Activated naive CD4-positive, alpha-beta T cell treated with anti-CD3 and anti-CD28 coated beads, Interleukin-2, amount 50 U/mL, for 24 hours (primary cell): Measurements from ENCODE around the gene RAMACL.

ENCODE experiments used
- H3K27ac Mint-ChIP-seq: one replicate; pipeline ENCODE4 v1.8.0; 2021; ENCODE audit warnings: mild to moderate bottlenecking, mixed read lengths
- H3K27me3 Mint-ChIP-seq: one replicate; pipeline ENCODE4 v1.8.0; 2021; ENCODE audit warnings: mixed read lengths
- H3K36me3 Mint-ChIP-seq: one replicate; pipeline ENCODE4 v1.8.0; 2021; ENCODE audit warnings: mixed read lengths
- H3K4me1 Mint-ChIP-seq: one replicate; pipeline ENCODE4 v1.8.0; 2021; ENCODE audit warnings: mixed read lengths
- H3K4me3 Mint-ChIP-seq: one replicate; pipeline ENCODE4 v1.8.0; 2021; ENCODE audit warnings: mild to moderate bottlenecking, mixed read lengths
- H3K9me3 Mint-ChIP-seq: one replicate; pipeline ENCODE4 v1.8.0; 2021; ENCODE audit warnings: mixed read lengths

Gene RAMACL

DNA sequence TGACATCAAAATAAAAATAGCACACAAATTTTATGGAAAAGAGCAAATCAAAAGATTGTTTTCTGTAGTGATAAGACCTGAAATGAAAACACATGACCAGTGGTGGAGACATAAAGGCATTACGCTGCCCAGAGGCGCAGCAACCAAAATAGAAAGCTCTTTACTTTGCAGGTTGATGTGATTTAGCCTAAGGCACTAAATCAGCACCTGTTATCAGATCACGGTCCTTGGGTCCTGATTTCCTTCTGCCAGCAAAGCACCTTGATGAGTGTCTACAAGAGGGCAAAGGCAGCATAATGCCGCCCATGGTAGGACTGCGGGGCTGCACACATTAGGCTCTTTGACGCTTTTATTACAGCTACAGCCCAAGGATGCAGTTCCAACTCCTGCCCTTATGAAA, 19.3 kb upstream of the RAMACL start:
- no peak overlapping the region for H3K27ac Mint-ChIP-seq
- no peaks in the 10 kb centered on the region for H3K9me3 Mint-ChIP-seq
- no peaks in the 10 kb centered on the region for H3K27me3 Mint-ChIP-seq
- H3K36me3 Mint-ChIP-seq, result no peaks in the 10 kb centered on the region
- H3K4me1 Mint-ChIP-seq, result no peaks in the 10 kb centered on the region
- H3K4me3 Mint-ChIP-seq, result no peak overlapping the region

DNA sequence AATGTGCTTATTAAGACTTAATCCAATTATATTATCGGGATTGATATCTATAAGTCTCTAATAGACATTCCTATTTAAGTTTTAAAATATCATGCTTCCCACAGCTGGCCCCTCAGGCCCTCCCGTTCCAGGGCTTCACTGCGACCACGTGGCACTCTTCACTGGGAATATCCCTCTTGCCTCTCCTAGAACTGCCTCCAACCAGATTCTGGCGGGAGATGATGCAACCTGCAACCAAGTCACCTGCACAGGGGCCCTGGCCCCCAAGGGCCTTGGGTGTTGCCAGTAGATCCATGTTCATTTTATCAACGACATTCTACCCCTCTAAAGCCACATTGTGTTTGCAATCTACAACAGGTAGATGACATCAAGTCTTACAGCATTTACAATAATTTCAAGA, 18.4 kb upstream of the RAMACL start:
- Mint-ChIP-seq H3K27ac (no peak overlapping the region), H3K4me3 (no peak overlapping the region), H3K27me3 (no peaks in the 10 kb centered on the region), H3K9me3 (no peaks in the 10 kb centered on the region), H3K36me3 (peaks cover 1% of the 10 kb centered on the region), H3K4me1 (no peaks in the 10 kb centered on the region)

DNA sequence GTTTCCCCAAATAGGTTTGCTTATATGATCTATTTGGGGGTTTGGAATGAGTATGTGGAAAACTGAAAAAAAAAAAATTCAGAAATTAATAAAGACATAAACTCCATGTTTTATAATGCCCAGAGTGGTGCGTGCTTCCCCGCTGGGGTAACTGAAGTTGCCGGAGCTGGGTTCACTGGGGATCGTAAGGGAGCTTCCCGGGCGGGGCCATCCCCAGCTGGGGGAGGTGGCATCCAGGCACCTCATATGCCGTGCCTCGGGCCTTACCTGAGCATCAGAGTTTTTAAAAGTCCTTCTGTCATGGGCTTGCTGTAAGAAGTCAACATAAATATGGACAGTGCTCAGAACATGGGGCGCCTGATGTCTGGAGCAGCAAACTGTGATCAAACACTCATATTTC, 17.9 kb upstream of the RAMACL start:
- Mint-ChIP-seq H3K4me3 (no peak overlapping the region), H3K27me3 (no peaks in the 10 kb centered on the region), H3K36me3 (peaks cover 5% of the 10 kb centered on the region), H3K4me1 (no peaks in the 10 kb centered on the region), H3K9me3 (no peaks in the 10 kb centered on the region), H3K27ac (no peak overlapping the region)

DNA sequence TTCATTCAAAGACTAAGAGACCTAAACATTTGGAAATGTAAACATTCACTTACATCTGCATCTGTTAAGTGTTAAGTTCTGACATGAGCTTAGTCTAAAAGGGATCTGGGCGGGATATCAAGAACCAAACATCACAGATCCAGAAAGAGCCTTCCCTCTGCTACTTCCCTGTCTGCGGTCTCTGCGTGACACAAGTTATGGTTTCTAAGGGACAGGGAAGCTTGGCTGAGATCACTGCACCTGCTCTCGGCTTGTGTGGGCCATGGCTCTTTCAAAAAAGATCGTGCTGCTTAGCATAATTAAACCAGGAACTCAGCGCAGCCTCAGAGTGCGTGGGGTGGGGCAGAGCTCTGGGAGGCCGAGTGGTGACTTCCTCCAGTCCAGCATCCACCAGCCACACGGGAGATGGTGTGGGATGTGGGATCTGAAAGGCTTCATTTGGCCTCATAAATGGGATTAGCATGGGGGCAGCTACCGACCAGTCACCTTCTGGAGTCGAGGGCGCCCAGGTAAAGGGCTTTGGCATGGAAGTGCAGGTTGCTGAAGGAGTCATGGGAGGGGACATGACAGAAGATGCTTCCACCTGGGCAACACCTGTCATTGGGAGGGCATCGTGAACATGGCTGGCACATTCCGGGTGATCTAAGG, 16.7 kb upstream of the RAMACL start:
- no peaks in the 10 kb centered on the region for H3K4me1 Mint-ChIP-seq
- no peaks in the 10 kb centered on the region for H3K9me3 Mint-ChIP-seq
- no peak overlapping the region for H3K4me3 Mint-ChIP-seq
- H3K27ac Mint-ChIP-seq, result no peak overlapping the region
- H3K36me3 Mint-ChIP-seq, result peaks cover 9% of the 10 kb centered on the region
- H3K27me3 Mint-ChIP-seq, result no peaks in the 10 kb centered on the region

DNA sequence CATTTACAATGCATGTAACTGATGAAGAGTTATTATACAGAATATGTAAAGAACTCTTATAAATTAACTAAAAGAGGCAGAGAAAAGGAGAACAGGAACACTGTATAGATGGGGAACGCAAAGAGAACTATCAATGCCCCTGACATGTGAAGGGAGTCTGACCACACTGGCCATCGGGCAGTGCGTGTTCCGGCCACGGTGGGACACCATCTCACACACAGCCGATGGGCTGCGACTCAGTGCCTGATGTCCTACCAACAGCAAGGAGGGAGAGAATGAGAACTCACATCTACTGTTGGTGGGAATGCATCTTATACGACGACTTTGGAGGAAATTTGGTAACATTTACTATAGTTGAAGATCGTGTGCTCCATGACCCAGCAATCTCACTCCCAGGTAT, 15.5 kb upstream of the RAMACL start:
- Mint-ChIP-seq H3K4me1 (no peaks in the 10 kb centered on the region), H3K4me3 (no peak overlapping the region), H3K36me3 (peaks cover 11% of the 10 kb centered on the region), H3K27me3 (no peaks in the 10 kb centered on the region), H3K9me3 (no peaks in the 10 kb centered on the region), H3K27ac (no peak overlapping the region)

DNA sequence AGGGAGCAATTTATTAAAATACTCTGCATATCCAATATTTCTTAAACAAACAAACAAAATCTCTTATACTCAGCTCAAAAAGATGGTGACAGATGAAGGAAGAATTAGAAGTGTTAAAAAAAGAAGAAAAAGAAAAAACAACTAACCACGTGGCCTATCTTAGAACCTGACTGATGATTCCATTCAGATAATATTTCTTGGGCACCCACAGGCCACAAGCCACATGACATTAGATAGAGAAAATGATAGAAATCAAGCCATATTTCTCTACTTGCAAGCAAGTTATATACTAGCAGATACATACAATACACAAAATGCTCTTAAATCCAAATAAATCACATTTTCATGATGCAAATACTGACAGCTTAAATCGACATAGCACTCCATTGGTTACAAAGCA, 14.5 kb upstream of the RAMACL start:
- Mint-ChIP-seq H3K27ac (no peak overlapping the region), H3K27me3 (no peaks in the 10 kb centered on the region), H3K36me3 (peaks cover 11% of the 10 kb centered on the region), H3K4me3 (no peak overlapping the region), H3K4me1 (no peaks in the 10 kb centered on the region), H3K9me3 (no peaks in the 10 kb centered on the region)

DNA sequence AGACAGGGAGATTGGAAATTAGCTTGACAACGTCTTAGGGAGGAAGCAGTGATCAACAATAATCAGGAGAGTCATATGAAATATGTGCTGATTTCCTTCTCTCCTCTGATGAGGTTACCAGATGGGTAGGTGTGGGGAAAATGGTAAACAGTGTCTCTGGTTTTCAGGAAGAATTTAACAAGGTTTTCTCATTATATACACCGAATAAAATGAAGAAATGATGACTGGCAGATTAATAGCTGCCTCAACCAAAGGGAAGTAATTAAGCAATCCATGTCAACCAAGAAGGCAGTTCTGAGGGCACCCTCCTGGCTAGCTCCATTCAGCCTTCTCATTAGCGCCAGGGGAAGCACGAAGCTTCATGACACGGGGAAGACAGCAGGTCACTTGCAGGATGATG, 12.7 kb upstream of the RAMACL start:
- no peaks in the 10 kb centered on the region for H3K27me3 Mint-ChIP-seq
- H3K27ac Mint-ChIP-seq, result no peak overlapping the region
- no peaks in the 10 kb centered on the region for H3K9me3 Mint-ChIP-seq
- H3K4me1 Mint-ChIP-seq, result no peaks in the 10 kb centered on the region
- H3K36me3 Mint-ChIP-seq, result peaks cover 11% of the 10 kb centered on the region
- no peak overlapping the region for H3K4me3 Mint-ChIP-seq

DNA sequence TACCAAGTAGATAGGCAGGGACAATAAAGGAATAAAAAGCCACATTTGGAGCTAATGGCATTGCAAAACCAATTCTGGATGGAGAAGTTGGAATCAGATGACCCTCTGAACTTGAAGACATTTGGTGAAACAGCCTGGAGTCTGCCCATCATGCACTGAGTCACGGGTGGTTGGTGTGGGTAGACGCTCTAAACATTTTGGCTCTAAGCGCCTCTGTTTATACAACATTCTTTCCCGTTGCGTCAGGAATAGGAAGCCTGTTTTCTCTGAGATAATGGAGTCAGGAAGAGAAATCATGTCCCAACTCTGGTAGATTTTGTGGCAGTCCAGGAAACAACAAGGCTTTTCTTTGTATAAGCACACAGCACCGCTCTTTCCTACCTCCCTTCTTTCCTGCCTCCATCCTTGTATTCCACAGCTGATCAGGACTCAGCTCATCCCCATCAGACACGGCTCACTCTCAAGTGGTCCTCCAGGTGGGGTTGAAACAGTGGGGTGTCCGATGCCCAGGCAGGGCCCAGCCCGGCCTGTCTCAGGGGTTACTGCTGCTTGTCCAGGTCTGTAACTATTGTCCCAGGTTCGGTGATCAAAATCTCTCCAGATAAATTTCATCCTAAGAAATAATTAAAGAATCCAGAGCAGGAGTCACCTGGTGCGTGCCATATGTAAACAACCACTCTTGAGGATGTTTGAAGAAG, 12.1 kb upstream of the RAMACL start:
- Mint-ChIP-seq H3K27ac (no peak overlapping the region), H3K9me3 (no peaks in the 10 kb centered on the region), H3K4me1 (no peaks in the 10 kb centered on the region), H3K4me3 (no peak overlapping the region), H3K27me3 (no peaks in the 10 kb centered on the region), H3K36me3 (peaks cover 11% of the 10 kb centered on the region)

DNA sequence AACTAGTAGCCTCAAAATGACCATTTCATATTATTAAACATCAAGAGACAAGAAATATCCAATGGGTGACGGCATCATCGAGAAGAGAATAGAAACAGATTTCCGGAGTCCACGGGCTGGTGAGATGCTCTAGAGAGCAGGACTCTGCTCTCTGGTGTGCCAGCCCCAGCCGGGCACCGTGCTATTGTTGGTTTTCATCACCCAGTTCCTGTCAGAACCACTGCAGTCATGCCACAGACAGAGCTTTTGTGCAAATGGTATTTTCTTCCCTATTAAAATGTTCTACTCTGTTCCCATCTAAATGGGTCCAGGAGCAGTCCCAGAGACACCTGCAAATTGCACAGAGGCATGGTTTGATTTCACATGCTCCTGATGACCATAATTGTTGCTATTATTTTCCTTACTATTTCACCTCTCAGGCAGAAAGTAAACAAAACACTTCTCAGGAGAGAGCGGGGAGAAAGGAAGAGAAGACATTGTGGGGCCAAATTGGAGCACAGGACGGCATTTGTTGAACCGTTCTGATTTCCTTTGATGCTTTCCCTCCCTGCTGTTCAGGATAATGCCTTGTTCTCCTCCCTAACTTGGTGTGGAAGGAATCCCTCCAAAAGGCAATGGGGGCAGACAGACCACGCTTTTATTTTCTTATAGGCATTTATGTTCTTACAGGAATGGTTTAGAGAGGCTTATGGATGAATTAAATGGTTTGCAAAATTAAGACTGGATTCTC, 11.4 kb upstream of the RAMACL start:
- no peak overlapping the region for H3K4me3 Mint-ChIP-seq
- H3K4me1 Mint-ChIP-seq, result no peaks in the 10 kb centered on the region
- H3K9me3 Mint-ChIP-seq, result no peaks in the 10 kb centered on the region
- peaks cover 11% of the 10 kb centered on the region for H3K36me3 Mint-ChIP-seq
- H3K27ac Mint-ChIP-seq, result no peak overlapping the region
- H3K27me3 Mint-ChIP-seq, result no peaks in the 10 kb centered on the region

DNA sequence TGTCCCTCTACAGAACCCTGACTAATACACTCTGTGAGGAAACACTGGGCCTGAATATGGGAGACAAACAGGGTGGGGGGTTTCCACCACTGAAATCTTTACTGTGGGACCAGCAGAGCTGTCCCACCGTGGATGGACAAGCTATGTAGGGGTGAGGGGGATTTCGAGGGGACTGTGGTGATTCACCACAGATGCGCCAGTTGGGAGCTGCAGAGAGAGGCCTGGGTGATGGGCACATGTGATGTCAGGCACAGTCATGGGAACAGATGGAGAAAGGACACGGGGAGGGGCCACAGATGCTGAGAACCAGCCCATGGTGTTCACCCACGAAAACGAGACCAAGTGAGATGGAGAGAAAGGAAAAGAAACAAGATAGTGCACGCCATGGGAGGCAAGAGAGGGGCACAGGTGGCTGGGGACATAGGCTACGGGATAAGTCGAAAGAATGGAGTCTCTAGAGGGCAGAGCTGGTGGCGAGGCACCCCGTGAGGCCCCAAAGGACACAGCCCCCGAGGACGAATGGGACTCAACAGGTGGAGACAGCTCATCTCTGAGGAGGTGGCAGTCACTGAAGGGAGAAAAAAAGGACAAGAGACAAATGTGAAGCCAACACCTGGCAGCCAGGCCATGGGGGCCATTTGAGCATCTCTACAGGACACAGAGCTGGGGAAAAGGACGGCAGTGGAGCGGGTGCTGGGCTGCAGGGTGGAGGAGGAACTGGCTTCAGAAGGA, 10.5 kb upstream of the RAMACL start:
- Mint-ChIP-seq H3K27me3 (no peaks in the 10 kb centered on the region), H3K27ac (no peak overlapping the region), H3K4me1 (no peaks in the 10 kb centered on the region), H3K9me3 (no peaks in the 10 kb centered on the region), H3K4me3 (no peak overlapping the region), H3K36me3 (peaks cover 11% of the 10 kb centered on the region)

DNA sequence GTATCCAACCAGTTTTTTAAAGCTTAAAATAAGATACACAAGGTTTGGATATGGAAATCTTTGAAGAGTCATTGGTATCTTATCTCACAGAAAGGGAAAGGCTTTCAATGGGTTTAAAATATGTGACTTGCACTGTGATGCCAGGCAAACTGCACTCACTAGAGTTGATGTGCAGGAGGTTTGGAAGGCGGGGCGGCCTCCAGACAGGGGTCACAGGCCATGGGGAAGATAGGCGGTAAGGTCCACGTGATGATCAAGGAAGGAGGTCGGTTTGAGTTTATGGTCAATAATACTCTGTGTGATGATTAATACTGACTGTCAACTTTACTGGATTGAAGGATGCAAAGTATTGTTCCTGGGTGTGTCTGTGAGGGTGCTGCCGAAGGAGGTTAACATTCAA, 9.5 kb upstream of the RAMACL start:
- Mint-ChIP-seq H3K27ac (no peak overlapping the region), H3K36me3 (peaks cover 11% of the 10 kb centered on the region), H3K9me3 (no peaks in the 10 kb centered on the region), H3K27me3 (no peaks in the 10 kb centered on the region), H3K4me1 (no peaks in the 10 kb centered on the region), H3K4me3 (no peak overlapping the region)

DNA sequence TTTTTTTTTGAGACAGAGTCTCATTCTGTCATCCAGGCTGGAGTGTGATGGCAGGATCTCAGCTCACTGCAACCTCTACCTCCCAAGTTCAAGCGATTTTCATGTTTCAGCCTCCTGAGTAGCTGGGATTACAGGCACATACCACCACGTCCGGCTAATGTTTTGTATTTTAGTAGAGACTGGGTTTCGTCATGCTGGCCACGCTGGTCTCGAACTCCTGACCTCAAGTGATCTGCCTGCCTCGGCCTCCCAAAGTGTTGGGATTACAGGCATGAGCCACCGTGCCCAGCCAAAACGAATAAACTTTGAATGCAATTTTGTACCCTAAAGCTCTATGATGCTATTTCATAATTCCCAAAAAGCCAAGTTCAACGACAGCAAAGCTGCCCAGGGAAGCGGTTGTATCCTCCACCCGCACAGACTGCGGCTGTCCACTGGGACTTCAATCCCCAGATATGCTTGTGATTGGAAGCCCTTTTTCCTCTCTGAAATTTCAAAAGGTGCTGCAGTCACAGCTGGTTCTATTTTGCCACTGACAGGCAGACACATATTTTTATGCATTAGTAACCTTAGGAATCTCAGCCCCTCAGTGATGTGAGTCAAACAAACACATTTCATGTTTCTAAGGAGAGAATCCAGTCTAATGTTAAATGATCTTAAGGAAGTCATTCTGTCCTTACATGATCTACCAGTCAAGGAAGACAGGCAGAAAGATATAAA, 8.7 kb upstream of the RAMACL start:
- H3K27me3 Mint-ChIP-seq, result no peaks in the 10 kb centered on the region
- peaks cover 11% of the 10 kb centered on the region for H3K36me3 Mint-ChIP-seq
- no peaks in the 10 kb centered on the region for H3K9me3 Mint-ChIP-seq
- no peaks in the 10 kb centered on the region for H3K4me1 Mint-ChIP-seq
- H3K27ac Mint-ChIP-seq, result no peak overlapping the region
- no peak overlapping the region for H3K4me3 Mint-ChIP-seq

DNA sequence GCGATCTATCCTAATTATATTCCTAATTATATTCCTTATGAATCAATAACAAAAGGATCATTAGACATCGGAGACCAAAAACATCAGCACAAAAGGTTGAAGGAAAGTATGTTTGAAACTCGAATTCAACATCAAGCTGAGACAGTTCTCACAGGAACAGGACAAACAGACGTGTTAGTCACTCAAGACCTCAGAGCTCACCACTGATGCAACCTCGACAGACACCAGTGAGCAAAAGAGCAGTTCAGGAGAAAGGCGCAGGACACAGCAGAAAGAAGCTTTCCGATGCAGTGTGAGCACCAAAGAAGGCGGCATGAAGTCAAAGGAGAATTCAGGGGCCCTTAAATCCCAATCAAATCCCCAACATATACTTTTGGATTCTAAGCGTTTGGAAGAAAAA, 6.3 kb upstream of the RAMACL start:
- no peak overlapping the region for H3K4me3 Mint-ChIP-seq
- no peaks in the 10 kb centered on the region for H3K36me3 Mint-ChIP-seq
- H3K9me3 Mint-ChIP-seq, result no peaks in the 10 kb centered on the region
- no peaks in the 10 kb centered on the region for H3K27me3 Mint-ChIP-seq
- no peak overlapping the region for H3K27ac Mint-ChIP-seq
- peaks cover 15% of the 10 kb centered on the region for H3K4me1 Mint-ChIP-seq

DNA sequence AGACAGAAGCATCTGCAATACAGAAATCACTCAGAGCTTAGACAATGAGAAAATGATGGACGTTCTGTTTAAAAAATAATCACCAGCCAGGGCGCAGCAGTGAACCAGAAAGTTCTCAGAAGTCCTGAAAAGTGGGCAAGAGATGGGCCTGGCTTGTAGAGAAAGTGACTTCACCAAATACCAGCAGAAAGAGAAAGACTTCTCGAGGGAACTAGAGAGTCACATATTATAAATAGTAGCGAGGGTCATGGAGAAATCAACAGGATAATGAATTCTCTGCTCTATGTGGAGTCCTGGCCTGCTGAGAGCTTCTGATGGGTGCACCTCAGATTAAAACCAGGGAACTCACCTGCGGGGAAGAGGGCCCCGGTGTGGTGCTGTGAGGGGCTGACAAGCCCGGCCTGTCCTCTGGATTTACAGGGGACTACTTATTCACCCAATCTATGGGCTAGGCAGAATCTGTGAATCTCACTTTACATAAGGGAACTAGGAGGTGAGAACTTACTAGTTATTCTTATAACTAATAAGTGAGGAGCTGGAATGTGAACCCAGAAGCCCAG, 5.6 kb upstream of the RAMACL start:
- H3K4me1 Mint-ChIP-seq, result peaks cover 15% of the 10 kb centered on the region
- H3K27me3 Mint-ChIP-seq, result no peaks in the 10 kb centered on the region
- H3K27ac Mint-ChIP-seq, result no peak overlapping the region
- H3K4me3 Mint-ChIP-seq, result no peak overlapping the region
- no peaks in the 10 kb centered on the region for H3K9me3 Mint-ChIP-seq
- H3K36me3 Mint-ChIP-seq, result no peaks in the 10 kb centered on the region

DNA sequence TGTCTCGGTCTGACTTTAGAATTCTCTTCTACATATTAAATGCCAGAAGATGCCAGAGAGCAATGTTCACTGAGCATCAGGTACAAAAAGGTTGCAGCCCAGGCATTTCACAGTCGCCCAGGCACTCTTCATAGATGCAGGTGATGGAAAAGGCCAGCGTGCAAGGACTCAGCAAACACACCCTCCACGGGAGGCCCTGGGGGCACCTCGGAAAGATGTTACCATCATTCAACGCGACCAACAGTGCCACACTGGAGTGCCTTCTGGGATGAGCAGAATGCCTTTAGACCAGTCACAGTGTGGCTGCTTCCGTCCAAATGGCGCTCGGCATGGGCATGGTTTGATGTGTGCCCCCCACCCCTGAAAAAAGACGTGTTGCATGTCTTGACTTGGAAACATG, 4.5 kb upstream of the RAMACL start:
- no peaks in the 10 kb centered on the region for H3K36me3 Mint-ChIP-seq
- no peak overlapping the region for H3K27ac Mint-ChIP-seq
- H3K27me3 Mint-ChIP-seq, result no peaks in the 10 kb centered on the region
- no peaks in the 10 kb centered on the region for H3K9me3 Mint-ChIP-seq
- H3K4me3 Mint-ChIP-seq, result no peak overlapping the region
- peaks cover 15% of the 10 kb centered on the region for H3K4me1 Mint-ChIP-seq
